B cell (primary cell): Measurements from ENCODE around the gene SLC19A1. TPM values are rescaled to one million over a fixed set of nuclear protein-coding genes. Genes with fewer than 3 reads are reported as not detected.

Experiments used
- ATAC-seq: fragments of 200-7000 bp; cut with Tn5 transposase; one replicate; pipeline ENCODE4 v1.10.0; 2021; ENCODE audit warnings: low read depth, mild to moderate bottlenecking, moderate number of reproducible peaks, moderate library complexity
- CTCF ChIA-PET: fragments of 350-600 bp; sonication (Branson Sonifier 250); formaldehyde crosslinking; loops from one replicate; lab custom pipeline; 2021; ENCODE audit warnings: antibody characterized with exemption, inconsistent platforms; lab: Charles Lee
- POLR2A ChIA-PET: fragments of 350-600 bp; sonication (Branson Sonifier 250); formaldehyde crosslinking; loops from one replicate; lab custom pipeline; 2021; ENCODE audit warnings: antibody characterized with exemption; lab: Charles Lee
- DNase-seq: peaks from one replicate; pipeline ENCODE4 v3.0.0; 2013
- H2AFZ ChIP-seq: 2 replicates; pipeline ENCODE4 v1.6.1; 2012; ENCODE audit warnings: mild to moderate bottlenecking, low read depth, low read length; ENCODE audit not compliant: insufficient read depth, poor library complexity, severe bottlenecking
- H3K27ac ChIP-seq, 2 donors: 1 replicate in 1 of 2; 2 replicates in 1 of 2; pipeline ENCODE4 v1.5.1; 2012 to 2013; ENCODE audit warnings: low read length in 2 of 2, mild to moderate bottlenecking in 2 of 2, moderate library complexity in 1 of 2
- H3K27me3 ChIP-seq, 4 experiments: fragments of 200-600 bp in 1 of 4; sonication (generic) in 1 of 4; replicated peaks in 1 of 4; 1 replicate in 2 of 4; 2 replicates in 2 of 4; pipeline versions ENCODE4 v1.6.1 to v1.7.0; 2013 to 2016; ENCODE audit warnings: low read length in 3 of 4, mild to moderate bottlenecking in 2 of 4, mixed read lengths in 1 of 4, moderate library complexity in 1 of 4; ENCODE audit not compliant: insufficient read depth in 4 of 4, control insufficient read depth in 3 of 4; ENCODE audit errors: control extremely low read depth in 1 of 4
- H3K36me3 ChIP-seq, 2 experiments: replicated peaks in 1 of 2; 1 replicate in 1 of 2; 2 replicates in 1 of 2; pipeline versions ENCODE4 v1.6.1 to v1.7.1; 2013; ENCODE audit warnings: low read length in 1 of 2; ENCODE audit not compliant: insufficient read depth in 2 of 2, control insufficient read depth in 1 of 2; ENCODE audit errors: control extremely low read depth in 1 of 2, extremely low read depth in 1 of 2
- H3K4me1 ChIP-seq, 2 donors: fragments of 200-600 bp in 1 of 2; sonication (generic) in 1 of 2; 1 replicate in 1 of 2; 2 replicates in 1 of 2; pipeline versions ENCODE4 v1.5.1 to v1.6.1; 2013 to 2017; ENCODE audit warnings: low read length in 2 of 2; ENCODE audit not compliant: control insufficient read depth in 2 of 2, insufficient read depth in 2 of 2
- H3K4me2 ChIP-seq: replicated peaks from 2 replicates; pipeline ENCODE3; 2012; ENCODE audit warnings: mild to moderate bottlenecking, low read depth, low read length; ENCODE audit not compliant: poor library complexity, severe bottlenecking
- H3K4me3 ChIP-seq, 5 experiments: fragments of 200-600 bp in 1 of 5; sonication (generic) in 1 of 5; 1 replicate in 3 of 5; 2 replicates in 2 of 5; pipeline versions ENCODE4 v1.5.1 to v1.7.0; 2011 to 2016; ENCODE audit warnings: low read length in 4 of 5, mild to moderate bottlenecking in 4 of 5, low read depth in 2 of 5, control low read depth in 1 of 5, moderate library complexity in 1 of 5; ENCODE audit not compliant: insufficient read depth in 1 of 5; ENCODE audit errors: control extremely low read depth in 1 of 5, extremely low read depth in 1 of 5
- H3K79me2 ChIP-seq: fragments of 200-600 bp; sonication (generic); one replicate; pipeline ENCODE4 v1.6.0; 2016; ENCODE audit warnings: low read length; ENCODE audit not compliant: control insufficient read depth, insufficient read depth
- H3K9ac ChIP-seq: fragments of 200-600 bp; sonication (generic); 2 replicates; pipeline ENCODE4 v1.6.1; 2017; ENCODE audit warnings: mild to moderate bottlenecking, low read length, moderate library complexity
- H3K9me3 ChIP-seq, 3 donors: one replicate each; pipeline versions ENCODE4 v1.6.1 to v1.7.1; 2013; ENCODE audit warnings: low read length in 2 of 3; ENCODE audit not compliant: control insufficient read depth in 2 of 3, insufficient read depth in 1 of 3; ENCODE audit errors: control extremely low read depth in 1 of 3
- H4K20me1 ChIP-seq: 2 replicates; pipeline ENCODE4 v1.6.0; 2012; ENCODE audit warnings: mild to moderate bottlenecking, low read length; ENCODE audit not compliant: insufficient read depth, control insufficient read depth, poor library complexity, severe bottlenecking
- H3K27ac Mint-ChIP-seq: one replicate; pipeline ENCODE4 v1.8.0; 2021; ENCODE audit warnings: mixed read lengths
- H3K27me3 Mint-ChIP-seq: one replicate; pipeline ENCODE4 v1.8.0; 2021; ENCODE audit warnings: mixed read lengths
- H3K4me1 Mint-ChIP-seq: one replicate; pipeline ENCODE4 v1.8.0; 2021; ENCODE audit warnings: mixed read lengths
- H3K4me3 Mint-ChIP-seq: one replicate; pipeline ENCODE4 v1.8.0; 2021; ENCODE audit warnings: mixed read lengths
- H3K9me3 Mint-ChIP-seq: one replicate; pipeline ENCODE4 v1.8.0; 2022; ENCODE audit warnings: mixed read lengths; ENCODE audit not compliant: insufficient read depth
- CTCF ChIP-seq: fragments of 200-600 bp; IDR thresholded peaks from one replicate; pipeline ENCODE4 v1.8.0; 2022; ENCODE audit warnings: antibody characterized with exemption, mild to moderate bottlenecking
- EZH2 ChIP-seq: IDR thresholded peaks from 2 replicates; pipeline ENCODE4 v1.6.1; 2012; ENCODE audit warnings: borderline replicate concordance, low read depth, mild to moderate bottlenecking, moderate library complexity, low read length; ENCODE audit not compliant: insufficient read depth, poor library complexity, severe bottlenecking
- WGBS: methylation state at CpG from one replicate; pipeline ENCODE4 v1.1.5; 2013; ENCODE audit warnings: missing lambda C conversion rate; ENCODE audit not compliant: insufficient coverage; 5-methylcytosine and 5-hydroxymethylcytosine counted together
- intact Hi-C: fragments of 100-400 bp; cut with micrococcal nuclease; formaldehyde crosslinking; loops from one replicate; pipeline ENCODE4 v1.10.0; 2022
- polyA plus RNA-seq: library from polyadenylated mRNA; depleted of rRNA; stranded (reverse); fragments of >200 nt; gene quantifications from 2 replicates; pipeline ENCODE4 v1.2.3, GENCODE V29; 2012
- total RNA-seq, 2 donors: library from RNA; stranded (reverse); fragments of 120-200 nt in 1 of 2; gene quantifications; 1 replicate in 1 of 2; 2 replicates in 1 of 2; pipeline versions ENCODE4 v1.2.3 to v1.2.4, GENCODE V29; 2013 to 2022

SLC19A1 gene
- total and polyA plus RNA-seq, 2 donors (not counting 1 experiment from before 2014, with no cell fraction given) = 8.7 to 10.1 TPM

- H3K4me3 ChIP-seq = no peak overlapping the region
- Mint-ChIP-seq H3K4me3 (no peak overlapping the region), H3K27ac (no peak overlapping the region), H3K4me1 (no peaks in the 10 kb centered on the region), H3K9me3 (no peaks in the 10 kb centered on the region), H3K27me3 (peaks cover 14% of the 10 kb centered on the region)
- intact Hi-C loops = no loop called here
- ChIA-PET POLR2A (no interaction called here), CTCF (interaction anchor here (1.1 kb wide), 1 partner anchor 17 kb away, joined by 3 read pairs; no protein-coding TSS in a partner anchor)
- ATAC-seq = no peak
- no peak for DNase-seq
- H3K36me3 ChIP-seq = no peaks in the 10 kb centered on the region
- H4K20me1 ChIP-seq = no peaks in the 10 kb centered on the region
- 93% methylated on average over 10 of the region's 11 CpGs for WGBS
- H3K27me3 ChIP-seq = peaks cover 0 to 3% (median 0%) of the 10 kb centered on the region in 4 experiments
- no peak overlapping the region for H3K27ac ChIP-seq
- no peaks in the 10 kb centered on the region for H3K4me1 ChIP-seq
- H3K9me3 ChIP-seq = no peaks in the 10 kb centered on the region
- no peak overlapping the region for H3K9ac ChIP-seq
- H3K79me2 ChIP-seq = no peaks in the 10 kb centered on the region
- H2AFZ ChIP-seq = no peak overlapping the region
- TF ChIP-seq CTCF (no peak), EZH2 (no peak)
- no peak overlapping the region for H3K4me2 ChIP-seq
These were observed 30.7 kb upstream of the SLC19A1 start for GRCh38 chr21:45572783-45573451.

GRCh38 chr21:45572231-45572630, 30.0 kb upstream of the SLC19A1 start:
- TF ChIP-seq EZH2 = no peak
- TF ChIP-seq CTCF = no peak
- no peak overlapping the region for H3K4me3 Mint-ChIP-seq
- intact Hi-C loops = no loop called here
- Histone ChIP-seq H3K4me3 (no peak overlapping the region), H3K79me2 (no peaks in the 10 kb centered on the region), H3K9ac (no peak overlapping the region), H2AFZ (no peak overlapping the region), H3K27me3 (peaks cover 0 to 3% (median 0%) of the 10 kb centered on the region in 4 experiments), H4K20me1 (no peaks in the 10 kb centered on the region), H3K4me2 (no peak overlapping the region), H3K9me3 (no peaks in the 10 kb centered on the region), H3K36me3 (no peaks in the 10 kb centered on the region), H3K4me1 (no peaks in the 10 kb centered on the region), H3K27ac (no peak overlapping the region)
- H3K4me1 Mint-ChIP-seq = no peaks in the 10 kb centered on the region
- CTCF ChIA-PET = interaction anchor here (1.1 kb wide), 1 partner anchor 16 kb away, joined by 3 read pairs; no protein-coding TSS in a partner anchor
- POLR2A ChIA-PET = no interaction called here
- H3K9me3 Mint-ChIP-seq = no peaks in the 10 kb centered on the region
- no peak overlapping the region for H3K27ac Mint-ChIP-seq
- WGBS = 92% methylated on average over 8 of the region's 8 CpGs
- ATAC-seq = no peak
- H3K27me3 Mint-ChIP-seq = peaks cover 14% of the 10 kb centered on the region
- no peak for DNase-seq
